Upper lobe of left lung (tissue), 4 donors: ENCODE measurements around the gene TRA2B.

Experiments
- CTCF ChIP-seq, 6 experiments: fragments of 450-650 bp in 4 of 6; fragments of 200-600 bp in 2 of 6; sonication (generic) in 2 of 6; IDR thresholded peaks; one replicate each; pipeline ENCODE4 v1.5.1; 2016 to 2019; ENCODE audit warnings: antibody characterized with exemption in 6 of 6
- EP300 ChIP-seq, 4 donors: sonication (generic); formaldehyde crosslinking; IDR thresholded peaks; one replicate each; pipeline ENCODE4 v1.5.1; 2017; ENCODE audit warnings: antibody characterized with exemption in 4 of 4, control low read depth in 2 of 4
- POLR2A ChIP-seq, 4 donors: fragments of 450-650 bp; IDR thresholded peaks; one replicate each; pipeline ENCODE4 v1.5.1; 2016 to 2017; ENCODE audit warnings: antibody characterized with exemption in 4 of 4, mild to moderate bottlenecking in 2 of 4

GRCh38 chr3:185887066-185887465 is 50.7 kb downstream of the TRA2B start:
- TF ChIP-seq EP300 (IDR thresholded peaks at IDR 0.05) (no peak), CTCF (IDR thresholded peaks at IDR 0.05) (no peak), POLR2A (IDR thresholded peaks at IDR 0.05) (no peak)
